ENCODE results near the gene CCRL2. TPM values are rescaled to one million over a fixed set of nuclear protein-coding genes. Genes with fewer than 3 reads are reported as not detected.
A peak's percentile ranks its signal among the peaks of the same experiment; 100 is the strongest.

The CCRL2 gene
- total RNA-seq, 1 experiment from 2014 or later = not detected

GRCh38 chr3:46417841-46418611 is 11.0 kb downstream of the CCRL2 start:
- Mint-ChIP-seq H3K9me3 (ENCODE audit: low read depth, unreplicated experiment) (no peaks in the 10 kb centered on the region), H3K4me3 (ENCODE audit: low read depth, unreplicated experiment) (no peak overlapping the region), H3K27me3 (ENCODE audit: unreplicated experiment) (no peaks in the 10 kb centered on the region), H3K36me3 (ENCODE audit: insufficient read depth, unreplicated experiment) (no peaks in the 10 kb centered on the region), H3K27ac (ENCODE audit: unreplicated experiment) (no peak overlapping the region), H3K4me1 (ENCODE audit: low read depth, unreplicated experiment) (peaks cover 18% of the 10 kb centered on the region)
- DNase-seq = no peak
- TF ChIP-seq, protein P1, sequence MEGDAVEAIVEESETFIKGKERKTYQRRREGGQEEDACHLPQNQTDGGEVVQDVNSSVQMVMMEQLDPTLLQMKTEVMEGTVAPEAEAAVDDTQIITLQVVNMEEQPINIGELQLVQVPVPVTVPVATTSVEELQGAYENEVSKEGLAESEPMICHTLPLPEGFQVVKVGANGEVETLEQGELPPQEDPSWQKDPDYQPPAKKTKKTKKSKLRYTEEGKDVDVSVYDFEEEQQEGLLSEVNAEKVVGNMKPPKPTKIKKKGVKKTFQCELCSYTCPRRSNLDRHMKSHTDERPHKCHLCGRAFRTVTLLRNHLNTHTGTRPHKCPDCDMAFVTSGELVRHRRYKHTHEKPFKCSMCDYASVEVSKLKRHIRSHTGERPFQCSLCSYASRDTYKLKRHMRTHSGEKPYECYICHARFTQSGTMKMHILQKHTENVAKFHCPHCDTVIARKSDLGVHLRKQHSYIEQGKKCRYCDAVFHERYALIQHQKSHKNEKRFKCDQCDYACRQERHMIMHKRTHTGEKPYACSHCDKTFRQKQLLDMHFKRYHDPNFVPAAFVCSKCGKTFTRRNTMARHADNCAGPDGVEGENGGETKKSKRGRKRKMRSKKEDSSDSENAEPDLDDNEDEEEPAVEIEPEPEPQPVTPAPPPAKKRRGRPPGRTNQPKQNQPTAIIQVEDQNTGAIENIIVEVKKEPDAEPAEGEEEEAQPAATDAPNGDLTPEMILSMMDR (IDR thresholded peaks at IDR 0.05; ENCODE audit: unreplicated experiment) = no peak
- intact Hi-C loops (cut with micrococcal nuclease; ENCODE audit: unreplicated experiment) = no loop called here
- BruUV-seq (replicated peaks) = no TSS peak
- CTCF ChIA-PET = no interaction called here

DNA sequence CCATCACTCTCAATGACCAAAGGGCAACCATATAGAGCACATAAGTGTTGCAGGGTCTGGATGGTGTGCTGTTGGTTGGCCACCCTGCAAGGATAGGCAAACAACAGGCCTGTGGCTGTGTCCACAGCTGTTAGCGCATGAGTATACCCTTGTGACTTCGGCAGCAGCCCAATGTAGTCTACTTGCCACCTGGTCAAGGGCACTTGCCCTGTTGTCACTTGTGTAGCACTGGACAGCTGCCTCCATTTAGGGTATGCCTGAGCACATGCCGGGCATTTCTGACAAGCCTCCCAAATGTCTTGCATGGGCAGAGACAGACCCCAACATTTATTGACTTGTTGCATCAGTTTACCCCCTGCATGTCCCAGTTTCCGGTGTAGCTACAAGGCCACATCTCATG is 12.8 kb downstream of the CCRL2 start:
- intact Hi-C loops (cut with micrococcal nuclease; ENCODE audit: unreplicated experiment) = no loop called here
- no peaks in the 10 kb centered on the region for H3K9me3 Mint-ChIP-seq (ENCODE audit: low read depth, unreplicated experiment)
- H3K36me3 Mint-ChIP-seq (ENCODE audit: insufficient read depth, unreplicated experiment) = peaks cover 6% of the 10 kb centered on the region
- no peak overlapping the region for H3K27ac Mint-ChIP-seq (ENCODE audit: unreplicated experiment)
- no peak for DNase-seq
- H3K27me3 Mint-ChIP-seq (ENCODE audit: unreplicated experiment) = no peaks in the 10 kb centered on the region
- CTCF ChIA-PET = no interaction called here
- no TSS peak for BruUV-seq (replicated peaks)
- H3K4me1 Mint-ChIP-seq (ENCODE audit: low read depth, unreplicated experiment) = peaks cover 27% of the 10 kb centered on the region
- no peak overlapping the region for H3K4me3 Mint-ChIP-seq (ENCODE audit: low read depth, unreplicated experiment)
- TF ChIP-seq, protein P1 (IDR thresholded peaks at IDR 0.05; ENCODE audit: unreplicated experiment) = no peak

DNA sequence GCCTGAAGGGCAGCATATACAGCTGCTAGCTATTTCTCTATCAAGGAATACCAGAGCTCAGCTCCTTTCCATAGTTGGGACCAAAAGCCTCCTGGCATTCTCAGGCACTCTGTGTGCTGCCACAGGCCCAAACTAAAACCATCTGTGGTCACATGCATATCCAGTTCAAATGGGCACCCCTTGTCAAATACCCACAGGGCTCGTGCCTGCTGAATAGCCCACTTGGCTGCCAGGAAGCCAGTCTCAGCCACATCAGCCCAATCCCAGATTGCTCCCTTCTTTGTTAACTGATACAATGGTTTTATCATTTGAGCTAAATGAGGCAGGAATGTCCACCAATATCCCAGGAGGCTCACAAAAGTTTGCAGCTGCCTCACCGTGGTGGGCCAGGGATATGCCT is 13.9 kb downstream of the CCRL2 start:
- H3K9me3 Mint-ChIP-seq (ENCODE audit: low read depth, unreplicated experiment) = no peaks in the 10 kb centered on the region
- peaks cover 26% of the 10 kb centered on the region for H3K4me1 Mint-ChIP-seq (ENCODE audit: low read depth, unreplicated experiment)
- H3K4me3 Mint-ChIP-seq (ENCODE audit: low read depth, unreplicated experiment) = no peak overlapping the region
- no peaks in the 10 kb centered on the region for H3K27me3 Mint-ChIP-seq (ENCODE audit: unreplicated experiment)
- BruUV-seq (replicated peaks) = no TSS peak
- CTCF ChIA-PET = no interaction called here
- TF ChIP-seq, protein P1 (IDR thresholded peaks at IDR 0.05; ENCODE audit: unreplicated experiment) = no peak
- no peak for DNase-seq
- intact Hi-C loops (cut with micrococcal nuclease; ENCODE audit: unreplicated experiment) = no loop called here
- peaks cover 6% of the 10 kb centered on the region for H3K36me3 Mint-ChIP-seq (ENCODE audit: insufficient read depth, unreplicated experiment)
- H3K27ac Mint-ChIP-seq (ENCODE audit: unreplicated experiment) = no peak overlapping the region

GRCh38 chr3:46422617-46423016 is 15.6 kb downstream of the CCRL2 start:
- Mint-ChIP-seq H3K4me3 (ENCODE audit: low read depth, unreplicated experiment) (no peak overlapping the region), H3K36me3 (ENCODE audit: insufficient read depth, unreplicated experiment) (peaks cover 6% of the 10 kb centered on the region), H3K27ac (ENCODE audit: unreplicated experiment) (peak overlapping the region; percentile 63), H3K27me3 (ENCODE audit: unreplicated experiment) (no peaks in the 10 kb centered on the region), H3K4me1 (ENCODE audit: low read depth, unreplicated experiment) (peaks cover 26% of the 10 kb centered on the region), H3K9me3 (ENCODE audit: low read depth, unreplicated experiment) (no peaks in the 10 kb centered on the region)
- BruUV-seq (replicated peaks) = no TSS peak
- DNase-seq = peak; percentile 39
- CTCF ChIA-PET = no interaction called here
- intact Hi-C loops (cut with micrococcal nuclease; ENCODE audit: unreplicated experiment) = no loop called here
- TF ChIP-seq, protein P1 (IDR thresholded peaks at IDR 0.05; ENCODE audit: unreplicated experiment) = no peak
